ENCODE measurements around the gene FNDC3B.
A peak's percentile ranks its signal among the peaks of the same experiment; 100 is the strongest.

FNDC3B gene

DNA sequence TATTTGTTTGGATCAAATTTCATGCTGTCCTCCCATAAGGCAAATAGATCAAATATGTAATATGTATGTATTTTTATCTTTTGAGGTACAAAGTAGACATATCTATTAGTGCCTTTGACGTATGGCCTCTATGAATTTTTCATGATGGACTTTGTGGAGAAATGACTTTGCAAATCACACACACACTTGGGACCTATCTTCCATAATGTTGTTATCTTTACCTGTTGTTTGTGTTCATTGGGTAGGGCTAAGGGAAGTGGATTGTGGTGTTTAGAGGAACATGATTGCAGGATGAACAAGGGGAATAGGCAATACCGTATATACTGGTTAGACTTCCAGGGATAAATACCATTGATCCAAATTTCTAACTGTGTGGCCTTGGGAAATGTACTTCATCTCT lies 266.6 kb downstream of the FNDC3B start:
- TF ChIP-seq GATA2 (IDR thresholded peaks at IDR 0.05; ENCODE audit: low read depth, low read length) (no peak), GATA3 (IDR thresholded peaks at IDR 0.05; ENCODE audit: low read depth, low read length) (no peak)

DNA sequence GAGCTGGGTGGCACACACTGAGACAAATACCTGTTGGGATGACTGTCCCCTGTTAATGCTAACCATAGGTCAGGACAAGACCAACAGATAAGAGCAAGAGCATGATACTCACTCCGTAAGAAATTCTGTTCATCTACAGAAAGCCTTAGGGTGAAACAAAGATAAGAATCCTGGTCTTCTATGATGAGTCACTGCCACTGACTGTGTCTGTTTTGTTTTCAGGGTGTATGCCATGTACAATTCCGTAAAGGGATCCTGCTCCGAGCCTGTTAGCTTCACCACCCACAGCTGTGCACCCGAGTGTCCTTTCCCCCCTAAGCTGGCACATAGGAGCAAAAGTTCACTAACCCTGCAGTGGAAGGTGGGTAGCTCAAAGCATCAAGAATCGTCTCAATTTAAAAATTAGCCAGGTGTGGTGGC lies 267.8 kb downstream of the FNDC3B start:
- TF ChIP-seq GATA2 (IDR thresholded peaks at IDR 0.05; ENCODE audit: low read depth, low read length) (peak; percentile 66; the same call in 1 of the 2 replicates), GATA3 (IDR thresholded peaks at IDR 0.05; ENCODE audit: low read depth, low read length) (no peak)

DNA sequence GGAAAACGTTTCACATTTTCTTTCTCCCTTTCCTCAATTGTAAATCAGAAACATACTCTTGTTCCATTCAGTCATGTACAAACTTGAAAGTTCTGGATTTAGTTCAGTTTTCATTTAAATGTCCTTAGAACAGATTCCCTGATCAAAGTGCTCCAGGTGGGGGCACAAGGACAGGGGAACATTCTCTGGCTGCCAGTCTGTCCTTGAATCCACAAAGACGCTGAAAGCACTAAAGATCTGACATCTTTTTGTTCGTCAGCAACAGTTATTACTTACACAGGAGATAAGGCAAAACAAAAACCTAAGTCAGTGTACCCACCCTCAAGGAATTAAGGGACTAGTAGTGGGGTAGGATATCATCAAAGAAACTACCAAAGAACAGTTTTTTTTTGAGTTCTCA lies 269.7 kb downstream of the FNDC3B start:
- TF ChIP-seq GATA3 (IDR thresholded peaks at IDR 0.05; ENCODE audit: low read depth, low read length) (no peak), GATA2 (IDR thresholded peaks at IDR 0.05; ENCODE audit: low read depth, low read length) (no peak)

DNA sequence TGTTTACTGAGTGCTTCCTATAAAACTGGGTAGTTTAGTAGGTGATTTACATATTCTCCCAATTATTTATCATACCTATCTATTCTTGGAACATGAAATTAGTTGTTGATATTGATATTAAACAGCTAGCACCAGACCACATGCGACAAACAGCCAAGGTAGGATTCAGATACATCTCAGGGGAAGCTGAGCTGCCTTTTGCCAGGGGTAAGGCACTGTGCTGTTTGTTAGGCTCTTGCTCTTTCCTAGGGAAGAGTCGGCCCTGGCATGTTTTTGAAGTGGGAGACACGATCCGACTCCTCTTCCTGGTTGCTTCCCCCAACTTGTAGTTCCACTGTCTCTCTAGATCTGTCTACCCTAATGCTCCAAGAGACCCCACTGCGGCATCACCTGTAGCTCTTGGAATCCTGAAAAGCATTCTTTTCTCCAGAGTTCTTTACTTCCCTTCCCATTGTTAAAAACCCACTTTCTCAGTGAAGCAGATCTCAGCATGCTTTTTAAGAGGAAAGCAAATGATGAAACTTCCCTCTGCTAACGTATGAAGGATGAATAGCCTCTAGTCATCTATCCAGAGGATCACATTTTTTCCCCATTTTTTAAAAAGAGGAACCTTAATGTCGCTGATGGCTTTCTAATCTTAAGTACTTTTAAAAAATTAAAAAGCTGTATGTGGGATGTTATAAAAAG lies 270.5 kb downstream of the FNDC3B start:
- TF ChIP-seq GATA3 (IDR thresholded peaks at IDR 0.05; ENCODE audit: low read depth, low read length) (no peak), GATA2 (IDR thresholded peaks at IDR 0.05; ENCODE audit: low read depth, low read length) (no peak)

DNA sequence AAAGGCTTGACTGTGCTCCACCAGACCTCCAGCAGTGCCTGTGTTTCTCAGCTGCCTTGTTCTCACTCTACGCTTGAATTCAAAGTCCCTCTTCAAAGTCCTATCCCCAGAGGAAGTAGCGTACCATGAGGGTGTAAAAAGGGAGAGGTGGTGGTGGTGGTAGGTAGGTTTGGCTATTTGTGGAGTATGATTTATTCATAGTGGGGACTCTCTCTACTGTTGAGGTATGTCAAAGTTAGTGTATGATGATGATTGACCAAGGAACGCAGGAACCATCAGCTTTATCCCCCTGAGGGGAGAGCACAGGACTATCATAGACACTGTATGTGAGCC lies 271.0 kb downstream of the FNDC3B start:
- TF ChIP-seq GATA3 (IDR thresholded peaks at IDR 0.05; ENCODE audit: low read depth, low read length) (no peak), GATA2 (IDR thresholded peaks at IDR 0.05; ENCODE audit: low read depth, low read length) (no peak)

DNA sequence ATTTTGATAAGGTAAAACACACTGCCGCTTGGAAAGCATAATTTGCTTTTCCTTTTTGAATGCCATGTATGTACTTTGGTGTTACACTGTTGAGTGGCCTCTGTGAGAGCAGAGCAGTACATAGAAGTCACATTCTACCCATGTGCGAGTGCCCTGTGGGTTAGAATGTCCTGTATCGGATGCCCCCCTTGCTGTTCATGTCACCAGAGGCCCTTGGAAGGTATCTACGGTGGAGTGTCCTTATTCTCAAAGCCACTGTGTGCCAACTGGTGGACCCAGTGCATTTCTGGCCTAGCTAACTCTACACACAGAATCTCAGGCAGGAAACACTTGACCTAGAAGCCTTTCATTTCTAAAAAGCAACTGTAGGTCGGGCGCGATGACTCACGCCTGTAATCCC lies 271.8 kb downstream of the FNDC3B start:
- TF ChIP-seq GATA3 (IDR thresholded peaks at IDR 0.05; ENCODE audit: low read depth, low read length) (no peak), GATA2 (IDR thresholded peaks at IDR 0.05; ENCODE audit: low read depth, low read length) (no peak)

DNA sequence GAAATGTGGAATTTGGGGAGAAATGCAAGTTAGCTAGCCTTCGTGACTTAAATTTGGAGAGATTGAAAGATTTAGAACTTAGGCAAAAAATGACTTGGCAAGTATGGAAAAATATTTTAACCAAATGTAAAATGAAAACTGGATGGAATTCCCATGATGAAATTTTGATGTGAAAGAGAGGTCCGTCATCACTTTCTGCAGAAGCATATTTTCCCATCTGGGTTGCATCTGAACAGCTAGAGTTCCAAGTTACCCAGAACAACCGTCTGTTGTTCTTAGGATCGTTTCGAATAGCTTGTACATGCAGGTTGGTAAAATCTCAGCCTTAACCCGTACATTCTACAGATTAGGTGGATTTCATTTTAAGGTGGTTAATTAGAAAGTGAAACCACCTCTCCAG lies 272.6 kb downstream of the FNDC3B start:
- TF ChIP-seq GATA2 (IDR thresholded peaks at IDR 0.05; ENCODE audit: low read depth, low read length), result no peak

DNA sequence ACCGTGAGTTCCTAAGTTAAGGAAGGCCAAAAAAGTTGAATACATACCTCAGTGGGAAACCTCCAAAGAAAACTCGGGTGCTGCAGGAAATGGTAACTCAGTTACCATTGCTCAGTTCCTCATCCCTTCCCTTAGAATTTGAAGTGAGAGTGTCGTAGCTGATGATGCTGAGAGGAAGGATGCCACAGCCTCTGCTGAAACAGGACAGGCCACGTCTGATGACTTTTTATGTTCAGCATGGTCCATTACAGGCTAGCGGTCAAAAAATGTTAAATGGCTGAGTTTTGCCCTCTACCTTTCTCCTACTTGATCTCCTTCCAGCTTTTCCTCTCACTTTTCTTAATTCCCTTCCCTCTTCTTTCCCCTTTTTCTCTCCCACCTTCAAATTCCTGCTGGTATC lies 273.3 kb downstream of the FNDC3B start:
- TF ChIP-seq GATA2 (IDR thresholded peaks at IDR 0.05; ENCODE audit: low read depth, low read length) (no peak), GATA3 (IDR thresholded peaks at IDR 0.05; ENCODE audit: low read depth, low read length) (no peak)

DNA sequence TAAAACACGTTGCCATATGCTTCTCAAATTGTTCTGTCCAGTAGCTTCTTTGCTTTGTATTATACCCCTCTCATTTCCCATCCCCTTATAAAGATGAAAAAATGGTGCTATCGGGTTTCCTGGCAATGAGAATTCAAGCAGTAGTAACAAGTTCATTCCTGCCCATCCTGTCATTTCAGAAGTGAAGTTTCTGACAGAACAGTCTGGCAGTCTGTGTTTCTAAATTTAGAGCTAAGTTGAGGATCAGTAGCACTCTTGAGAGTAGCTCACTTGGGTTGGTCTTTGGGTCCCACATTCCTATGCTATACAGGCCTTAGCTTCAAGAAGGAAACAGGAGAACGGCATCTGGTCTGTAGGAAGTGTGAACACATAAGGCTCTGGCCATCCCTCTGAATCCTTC lies 274.3 kb downstream of the FNDC3B start:
- no peak for TF ChIP-seq GATA3 (IDR thresholded peaks at IDR 0.05; ENCODE audit: low read depth, low read length)

DNA sequence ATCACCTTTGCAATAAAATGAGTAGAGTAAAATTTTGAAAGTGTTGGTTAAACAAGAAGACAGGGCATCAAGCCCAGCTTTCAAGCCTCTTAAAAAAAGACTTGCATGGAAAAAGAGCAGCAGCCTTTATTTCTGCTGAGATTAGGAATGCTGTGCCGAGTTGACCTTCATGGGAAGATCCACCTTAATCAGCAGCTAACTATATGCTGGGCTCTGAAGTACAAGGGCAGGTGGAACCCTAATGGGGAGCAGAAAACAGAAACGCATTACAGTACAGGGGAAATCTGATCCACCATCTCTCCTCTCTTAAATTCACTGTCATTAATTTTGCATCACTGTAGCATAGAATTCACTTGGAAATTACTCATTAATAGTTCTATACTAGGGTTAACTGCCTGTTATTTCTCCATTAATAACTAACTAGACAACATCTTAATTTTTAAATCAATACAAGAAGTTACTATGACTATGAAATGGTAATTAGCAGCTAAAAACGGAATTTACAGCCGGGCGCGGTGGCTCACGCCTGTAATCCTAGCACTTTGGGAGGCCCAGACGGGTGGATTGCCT lies 275.3 kb downstream of the FNDC3B start:
- TF ChIP-seq GATA3 (IDR thresholded peaks at IDR 0.05; ENCODE audit: low read depth, low read length), result no peak
- TF ChIP-seq GATA2 (IDR thresholded peaks at IDR 0.05; ENCODE audit: low read depth, low read length), result no peak

DNA sequence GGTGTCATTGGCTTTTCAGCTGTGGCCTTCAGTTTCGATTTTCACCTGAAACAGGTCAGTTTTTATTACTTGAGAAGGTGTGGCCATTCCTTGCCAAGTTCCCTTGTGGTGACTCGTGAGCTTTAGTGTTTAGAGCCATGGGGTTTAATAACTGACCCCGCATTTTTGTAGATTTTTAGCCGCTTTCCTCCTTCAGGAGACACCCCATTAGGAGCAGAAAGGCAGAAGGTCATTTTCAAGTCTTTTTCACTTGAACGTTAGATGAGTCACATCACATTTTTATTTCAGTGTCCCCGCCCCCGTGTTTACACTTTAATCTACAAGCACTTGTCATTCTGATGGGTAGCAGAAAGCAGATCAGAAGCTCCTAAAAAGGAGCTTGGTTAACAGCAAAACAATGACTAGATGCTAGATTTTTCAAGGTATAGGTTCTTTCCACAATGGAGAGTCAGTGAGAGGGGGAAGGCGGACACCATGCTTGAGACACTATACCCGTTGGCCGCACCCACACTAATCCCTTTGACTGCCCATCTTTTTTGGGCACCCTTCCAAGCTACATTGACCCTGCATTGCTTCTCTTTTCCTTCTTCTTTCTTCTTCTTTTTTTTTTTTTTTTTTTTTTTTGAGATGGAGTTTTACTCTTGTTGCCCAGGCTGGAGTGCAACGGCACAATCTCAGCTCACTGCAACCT lies 276.2 kb downstream of the FNDC3B start:
- TF ChIP-seq GATA3 (IDR thresholded peaks at IDR 0.05; ENCODE audit: low read depth, low read length) (no peak), GATA2 (IDR thresholded peaks at IDR 0.05; ENCODE audit: low read depth, low read length) (no peak)

DNA sequence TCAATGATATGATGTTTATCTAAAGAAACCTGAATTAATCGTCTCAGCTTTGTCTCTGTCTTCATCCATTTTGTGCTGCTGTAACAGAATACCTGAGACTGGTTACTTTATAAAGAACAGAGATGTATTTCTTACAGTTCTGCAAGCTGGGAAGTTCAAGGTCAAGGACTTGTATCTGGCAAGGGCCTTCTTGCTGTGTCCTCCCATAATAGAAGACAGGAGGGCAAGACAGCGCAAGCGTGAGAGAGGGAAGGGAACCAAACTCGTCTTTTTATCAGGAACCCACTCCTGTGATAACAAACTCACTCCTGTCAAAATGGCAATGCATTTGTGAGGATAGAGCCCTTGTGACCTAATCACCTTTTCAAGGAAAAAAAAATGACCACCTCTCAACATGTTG lies 277.4 kb downstream of the FNDC3B start:
- no peak for TF ChIP-seq GATA3 (IDR thresholded peaks at IDR 0.05; ENCODE audit: low read depth, low read length)

DNA sequence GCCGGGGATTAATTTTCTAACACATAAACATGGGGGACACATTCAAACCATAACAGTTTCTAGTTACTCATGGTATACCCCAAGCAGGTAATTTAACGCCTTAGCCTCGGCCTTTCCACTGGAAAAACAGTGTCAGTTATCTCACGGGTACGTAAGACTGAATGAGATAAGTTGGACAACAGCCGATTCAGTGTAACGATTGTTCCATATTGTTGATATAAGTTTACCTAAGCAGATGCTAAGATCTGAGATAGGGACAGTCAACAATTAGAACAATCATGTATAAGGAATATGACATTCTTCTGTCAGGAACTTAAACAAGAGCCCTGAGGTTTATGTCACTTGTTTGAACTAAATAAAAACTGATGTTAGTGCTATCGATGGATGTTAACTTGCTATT lies 278.1 kb downstream of the FNDC3B start:
- TF ChIP-seq GATA2 (IDR thresholded peaks at IDR 0.05; ENCODE audit: low read depth, low read length), result no peak
- TF ChIP-seq GATA3 (IDR thresholded peaks at IDR 0.05; ENCODE audit: low read depth, low read length), result no peak

DNA sequence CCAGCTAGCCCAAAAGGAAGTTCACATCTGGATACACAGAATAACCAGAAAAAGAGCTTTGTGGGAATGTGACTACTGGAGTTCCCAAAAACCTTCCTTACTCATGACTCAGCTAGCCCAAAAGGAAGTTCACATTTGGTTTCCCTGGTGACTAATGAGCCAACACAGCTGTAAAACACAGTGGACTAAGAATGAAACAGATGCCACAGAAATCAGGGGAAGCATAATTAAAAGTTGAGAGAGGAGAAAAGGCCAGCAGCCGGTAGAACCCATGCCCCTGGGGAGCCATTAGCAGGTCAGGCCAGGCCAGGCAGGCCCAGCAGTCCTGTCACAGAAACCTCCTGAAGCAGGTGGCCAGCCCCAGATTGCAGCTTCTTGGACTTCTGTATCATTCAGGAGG lies 278.6 kb downstream of the FNDC3B start:
- TF ChIP-seq GATA2 (IDR thresholded peaks at IDR 0.05; ENCODE audit: low read depth, low read length), result no peak
- TF ChIP-seq GATA3 (IDR thresholded peaks at IDR 0.05; ENCODE audit: low read depth, low read length), result no peak

DNA sequence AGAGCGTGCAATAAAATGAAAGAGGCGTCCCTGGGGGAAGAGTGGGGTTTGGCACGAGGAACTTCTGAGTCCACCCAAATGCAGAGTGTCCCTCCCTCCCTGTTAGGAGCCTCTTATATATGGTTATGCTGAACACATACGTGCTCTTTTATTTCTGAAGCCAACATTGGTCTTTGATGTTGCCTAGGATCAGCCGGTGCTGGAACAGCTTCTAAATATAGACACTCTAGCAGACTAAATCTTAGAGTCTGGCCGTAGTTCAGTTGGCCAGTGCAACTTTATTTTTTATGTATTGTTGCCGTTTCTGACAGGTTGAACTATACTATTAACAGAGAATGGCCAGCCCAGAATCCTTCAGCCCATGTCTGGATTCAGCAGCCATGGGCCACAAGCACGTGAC lies 280.2 kb downstream of the FNDC3B start:
- TF ChIP-seq GATA2 (IDR thresholded peaks at IDR 0.05; ENCODE audit: low read depth, low read length) (no peak), GATA3 (IDR thresholded peaks at IDR 0.05; ENCODE audit: low read depth, low read length) (no peak)
